ENCODE data around the gene UBR1.

UBR1 gene

GRCh38 chr15:42996871-42997270, 109.0 kb downstream of the UBR1 start:
- no peak overlapping the region for H3K4me2 ChIP-seq (ENCODE audit: low read depth, low read length, poor library complexity, severe bottlenecking)
- H2AFZ ChIP-seq (ENCODE audit: low read depth, low read length, severe bottlenecking), result no peak overlapping the region
- no peaks in the 10 kb centered on the region for H3F3A ChIP-seq (ENCODE audit: insufficient read depth)
- H3K9me3 ChIP-seq (ENCODE audit: insufficient read depth, low read length), result no peaks in the 10 kb centered on the region
- no peaks in the 10 kb centered on the region for H3K9me2 ChIP-seq (replicated peaks; ENCODE audit: insufficient read depth, low read length)
- H3K9ac ChIP-seq (ENCODE audit: low read length), result no peak overlapping the region
- no peak for TF ChIP-seq EZH2phosphoT487 (conservative IDR thresholded peaks at IDR 0.05; ENCODE audit: low read length)
- TF ChIP-seq, protein P1, sequence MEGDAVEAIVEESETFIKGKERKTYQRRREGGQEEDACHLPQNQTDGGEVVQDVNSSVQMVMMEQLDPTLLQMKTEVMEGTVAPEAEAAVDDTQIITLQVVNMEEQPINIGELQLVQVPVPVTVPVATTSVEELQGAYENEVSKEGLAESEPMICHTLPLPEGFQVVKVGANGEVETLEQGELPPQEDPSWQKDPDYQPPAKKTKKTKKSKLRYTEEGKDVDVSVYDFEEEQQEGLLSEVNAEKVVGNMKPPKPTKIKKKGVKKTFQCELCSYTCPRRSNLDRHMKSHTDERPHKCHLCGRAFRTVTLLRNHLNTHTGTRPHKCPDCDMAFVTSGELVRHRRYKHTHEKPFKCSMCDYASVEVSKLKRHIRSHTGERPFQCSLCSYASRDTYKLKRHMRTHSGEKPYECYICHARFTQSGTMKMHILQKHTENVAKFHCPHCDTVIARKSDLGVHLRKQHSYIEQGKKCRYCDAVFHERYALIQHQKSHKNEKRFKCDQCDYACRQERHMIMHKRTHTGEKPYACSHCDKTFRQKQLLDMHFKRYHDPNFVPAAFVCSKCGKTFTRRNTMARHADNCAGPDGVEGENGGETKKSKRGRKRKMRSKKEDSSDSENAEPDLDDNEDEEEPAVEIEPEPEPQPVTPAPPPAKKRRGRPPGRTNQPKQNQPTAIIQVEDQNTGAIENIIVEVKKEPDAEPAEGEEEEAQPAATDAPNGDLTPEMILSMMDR (IDR thresholded peaks at IDR 0.05; ENCODE audit: insufficient read depth, low read length, poor library complexity, severe bottlenecking), result no peak
- no peaks in the 10 kb centered on the region for H3K27me3 ChIP-seq (ENCODE audit: low read length)
- H3K27ac ChIP-seq (ENCODE audit: low read depth, low read length), result no peak overlapping the region
- no peaks in the 10 kb centered on the region for H3K79me2 ChIP-seq (ENCODE audit: insufficient read depth, low read length)
- H3K4me3 ChIP-seq (ENCODE audit: insufficient read depth, low read length, poor library complexity, severe bottlenecking), result no peak overlapping the region
- no peaks in the 10 kb centered on the region for H4K20me1 ChIP-seq (ENCODE audit: low read depth, low read length)
- no peaks in the 10 kb centered on the region; the same call in 1 of the 2 replicates for H3K36me3 ChIP-seq (ENCODE audit: low read length)

GRCh38 chr15:42994546-42994945, 111.3 kb downstream of the UBR1 start:
- Histone ChIP-seq H3K4me2 (ENCODE audit: low read depth, low read length, poor library complexity, severe bottlenecking) (no peak overlapping the region), H3K9me3 (ENCODE audit: insufficient read depth, low read length) (no peaks in the 10 kb centered on the region), H3F3A (ENCODE audit: insufficient read depth) (no peaks in the 10 kb centered on the region), H4K20me1 (ENCODE audit: low read depth, low read length) (no peaks in the 10 kb centered on the region), H3K27ac (ENCODE audit: low read depth, low read length) (no peak overlapping the region), H2AFZ (ENCODE audit: low read depth, low read length, severe bottlenecking) (no peak overlapping the region), H3K9ac (ENCODE audit: low read length) (no peak overlapping the region), H3K79me2 (ENCODE audit: insufficient read depth, low read length) (no peaks in the 10 kb centered on the region), H3K4me3 (ENCODE audit: insufficient read depth, low read length, poor library complexity, severe bottlenecking) (no peak overlapping the region), H3K27me3 (ENCODE audit: low read length) (no peaks in the 10 kb centered on the region), H3K36me3 (ENCODE audit: low read length) (peaks cover 5% of the 10 kb centered on the region; the same call in 1 of the 2 replicates), H3K9me2 (replicated peaks; ENCODE audit: insufficient read depth, low read length) (no peaks in the 10 kb centered on the region)
- TF ChIP-seq, protein P1 (IDR thresholded peaks at IDR 0.05; ENCODE audit: insufficient read depth, low read length, poor library complexity, severe bottlenecking), result no peak
- no peak for TF ChIP-seq EZH2phosphoT487 (conservative IDR thresholded peaks at IDR 0.05; ENCODE audit: low read length)

- Histone ChIP-seq H3K9me3 (ENCODE audit: insufficient read depth, low read length) (no peaks in the 10 kb centered on the region), H3K36me3 (ENCODE audit: low read length) (peaks cover 14% of the 10 kb centered on the region; the same call in 1 of the 2 replicates), H3K79me2 (ENCODE audit: insufficient read depth, low read length) (no peaks in the 10 kb centered on the region), H3K9ac (ENCODE audit: low read length) (no peak overlapping the region), H3K4me2 (ENCODE audit: low read depth, low read length, poor library complexity, severe bottlenecking) (no peak overlapping the region), H3K27me3 (ENCODE audit: low read length) (no peaks in the 10 kb centered on the region), H3K27ac (ENCODE audit: low read depth, low read length) (no peak overlapping the region), H3F3A (ENCODE audit: insufficient read depth) (peaks cover 4% of the 10 kb centered on the region; the same call in 1 of the 2 replicates), H2AFZ (ENCODE audit: low read depth, low read length, severe bottlenecking) (no peak overlapping the region), H3K4me3 (ENCODE audit: insufficient read depth, low read length, poor library complexity, severe bottlenecking) (no peak overlapping the region), H3K9me2 (replicated peaks; ENCODE audit: insufficient read depth, low read length) (no peaks in the 10 kb centered on the region), H4K20me1 (ENCODE audit: low read depth, low read length) (no peaks in the 10 kb centered on the region)
- no peak for TF ChIP-seq EZH2phosphoT487 (conservative IDR thresholded peaks at IDR 0.05; ENCODE audit: low read length)
These were observed 113.2 kb downstream of the UBR1 start for GRCh38 chr15:42992626-42993025.

DNA sequence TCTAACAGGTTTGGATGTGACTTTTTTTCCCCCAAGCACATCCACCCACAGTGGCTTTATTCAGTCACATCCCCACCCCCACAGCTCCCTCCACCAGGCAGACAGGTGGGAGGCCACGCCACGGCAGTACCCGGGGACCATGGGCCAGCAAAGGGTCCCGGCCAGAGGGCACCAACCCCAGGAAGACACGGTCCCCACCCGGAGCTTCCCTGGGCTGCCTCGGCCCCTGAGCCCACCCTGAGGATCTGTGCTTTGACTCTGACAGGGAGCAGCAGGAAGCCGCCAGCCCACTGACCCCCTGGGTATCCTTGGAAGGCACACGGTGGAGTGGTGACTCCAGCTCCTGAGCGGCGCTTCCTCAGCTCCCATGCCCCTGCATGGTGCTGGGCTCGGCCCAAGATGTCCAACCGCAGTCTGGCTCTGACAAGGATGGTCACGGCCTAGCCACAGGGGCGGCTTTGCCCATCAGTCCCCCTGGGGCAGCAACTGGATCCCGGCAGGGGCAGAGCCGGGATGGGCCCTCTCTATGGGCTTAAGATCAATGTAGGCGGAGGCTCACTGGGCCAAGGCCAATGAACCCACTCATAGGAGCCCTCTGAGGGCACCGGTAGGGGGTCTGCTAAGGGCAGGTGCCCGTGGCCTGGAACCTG, 119.0 kb downstream of the UBR1 start:
- Histone ChIP-seq H3K27ac (ENCODE audit: low read depth, low read length) (no peak overlapping the region), H2AFZ (ENCODE audit: low read depth, low read length, severe bottlenecking) (no peak overlapping the region), H3K4me3 (ENCODE audit: insufficient read depth, low read length, poor library complexity, severe bottlenecking) (no peak overlapping the region), H3K9me2 (replicated peaks; ENCODE audit: insufficient read depth, low read length) (no peaks in the 10 kb centered on the region), H3F3A (ENCODE audit: insufficient read depth) (peaks cover 4% of the 10 kb centered on the region; the same call in 1 of the 2 replicates), H4K20me1 (ENCODE audit: low read depth, low read length) (no peaks in the 10 kb centered on the region), H3K36me3 (ENCODE audit: low read length) (peaks cover 23% of the 10 kb centered on the region; the same call in 1 of the 2 replicates), H3K79me2 (ENCODE audit: insufficient read depth, low read length) (no peaks in the 10 kb centered on the region), H3K4me2 (ENCODE audit: low read depth, low read length, poor library complexity, severe bottlenecking) (no peak overlapping the region), H3K9me3 (ENCODE audit: insufficient read depth, low read length) (no peaks in the 10 kb centered on the region), H3K27me3 (ENCODE audit: low read length) (no peaks in the 10 kb centered on the region), H3K9ac (ENCODE audit: low read length) (no peak overlapping the region)
- TF ChIP-seq EZH2phosphoT487 (conservative IDR thresholded peaks at IDR 0.05; ENCODE audit: low read length), result no peak
- TF ChIP-seq, protein P1 (IDR thresholded peaks at IDR 0.05; ENCODE audit: insufficient read depth, low read length, poor library complexity, severe bottlenecking), result no peak

All from SU-DHL-6 (cell line).